HG03095 (cell line): ENCODE data around the gene ARL6IP4.

Experiments
- ATAC-seq: cut with Tn5 transposase; IDR thresholded peaks from one replicate; pipeline ENCODE4 v1.9.1; 2021; ENCODE audit warnings: moderate library complexity; ENCODE audit not compliant: unreplicated experiment

ARL6IP4 gene

GRCh38 chr12:122958198-122958888, 22.1 kb upstream of the ARL6IP4 start:
- no peak for ATAC-seq

GRCh38 chr12:122959566-122960192, 20.8 kb upstream of the ARL6IP4 start:
- no peak for ATAC-seq

- ATAC-seq, result no peak
Observed at GRCh38 chr12:122960193-122960569, 20.3 kb upstream of the ARL6IP4 start.

GRCh38 chr12:122961531-122962329, 18.8 kb upstream of the ARL6IP4 start:
- no peak for ATAC-seq

- no peak for ATAC-seq
Observed at GRCh38 chr12:122963941-122964265, 16.6 kb upstream of the ARL6IP4 start.

- no peak for ATAC-seq
Observed at GRCh38 chr12:122964439-122965257, 15.8 kb upstream of the ARL6IP4 start.

GRCh38 chr12:122965321-122965751, 15.1 kb upstream of the ARL6IP4 start:
- ATAC-seq, result no peak

- ATAC-seq, result peak; percentile 67
Observed at GRCh38 chr12:122965851-122966742, 14.4 kb upstream of the ARL6IP4 start, which contains the start of gene ABCB9. TSS of gene ABCB9 (minus strand) at chr12:122966463. CDS start at chr12:122960235, 6,228 bp downstream.

- no peak for ATAC-seq
Observed at GRCh38 chr12:122966743-122967550, 13.5 kb upstream of the ARL6IP4 start.

GRCh38 chr12:122968104-122968503, 12.4 kb upstream of the ARL6IP4 start:
- no peak for ATAC-seq

GRCh38 chr12:122969676-122970075, 10.8 kb upstream of the ARL6IP4 start:
- no peak for ATAC-seq

GRCh38 chr12:122974274-122974891, 6.1 kb upstream of the ARL6IP4 start:
- peak; percentile 58 for ATAC-seq

- peak; percentile 51 for ATAC-seq
Observed at GRCh38 chr12:122974892-122975789, 5.3 kb upstream of the ARL6IP4 start, which contains the start of gene OGFOD2. TSS of gene OGFOD2 (plus strand) at chr12:122975244. CDS start at chr12:122975252, 8 bp downstream.

GRCh38 chr12:122975790-122976647, 4.5 kb upstream of the ARL6IP4 start:
- no peak for ATAC-seq

- no peak for ATAC-seq
Observed at GRCh38 chr12:122976648-122976975, 3.9 kb upstream of the ARL6IP4 start.

- no peak for ATAC-seq
Observed at GRCh38 chr12:122977153-122977552, 3.3 kb upstream of the ARL6IP4 start.
